Left ventricle myocardium inferior (tissue), 1 donor: ENCODE data around the gene TTLL11. TPM values are rescaled to one million over a fixed set of nuclear protein-coding genes. Genes with fewer than 3 reads are reported as not detected.

Source experiments
- DNase-seq: peaks from one replicate; pipeline ENCODE4 v3.0.0-alpha.2; 2020
- H3K27ac ChIP-seq: fragments of 200-600 bp; replicated peaks from 2 replicates; pipeline ENCODE4 v1.8.0; 2021
- H3K27me3 ChIP-seq: fragments of 200-600 bp; 2 replicates; pipeline ENCODE4 v1.8.0; 2021; ENCODE audit warnings: low read depth
- H3K36me3 ChIP-seq: fragments of 200-600 bp; 2 replicates; pipeline ENCODE4 v1.8.0; 2021
- H3K4me1 ChIP-seq: fragments of 200-600 bp; 2 replicates; pipeline ENCODE4 v1.8.0; 2021
- H3K4me3 ChIP-seq: fragments of 200-600 bp; 2 replicates; pipeline ENCODE4 v1.8.0; 2021; ENCODE audit warnings: mild to moderate bottlenecking, moderate library complexity
- H3K9me3 ChIP-seq: fragments of 200-600 bp; replicated peaks from 2 replicates; pipeline ENCODE4 v1.8.0; 2021
- intact Hi-C: fragments of 100-400 bp; cut with micrococcal nuclease; formaldehyde crosslinking; loops from one replicate; pipeline ENCODE4 v1.11.0; 2022
- total RNA-seq: library from RNA; stranded (reverse); fragmentation: NEBNext Ultra II Directional; extraction: Animal tissue kit (Norgen Biotek cat#: 25700); gene quantifications from one replicate; pipeline ENCODE4 v1.2.1, GENCODE V29; 2021
- TF ChIP-seq, protein P1 (sequence below): fragments of 200-600 bp; IDR thresholded peaks from 2 replicates; pipeline ENCODE4 v1.8.0; 2021; ENCODE audit warnings: antibody characterized with exemption, mild to moderate bottlenecking, borderline replicate concordance
- donor health status: DM: no; HTN: yes; CAD: no; lungs with severe emphysema.

The TTLL11 gene
- total RNA-seq, 1 donor from 2014 or later, result 7.3 TPM

DNA sequence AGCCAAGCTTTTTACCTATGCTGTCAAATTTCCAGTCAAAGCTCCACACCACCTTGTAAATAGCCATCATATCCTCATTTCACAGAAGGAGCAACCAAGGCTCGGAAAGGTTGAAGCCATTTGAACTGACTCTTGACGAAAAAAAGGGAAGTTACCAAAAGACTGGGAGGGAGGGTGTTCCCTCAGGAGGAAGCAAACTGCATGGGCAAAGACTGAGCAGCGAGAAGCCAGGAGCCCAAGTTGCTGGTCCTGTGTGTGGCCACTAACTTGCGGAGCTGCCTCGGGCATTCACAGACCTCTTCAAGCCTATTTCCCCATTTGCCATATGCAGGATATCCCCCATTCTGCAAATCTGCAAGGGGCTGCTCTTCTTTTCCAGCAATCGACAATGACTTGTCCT lies 37.4 kb downstream of the TTLL11 start:
- intact Hi-C loops, result no loop called here
- TF ChIP-seq, protein P1, sequence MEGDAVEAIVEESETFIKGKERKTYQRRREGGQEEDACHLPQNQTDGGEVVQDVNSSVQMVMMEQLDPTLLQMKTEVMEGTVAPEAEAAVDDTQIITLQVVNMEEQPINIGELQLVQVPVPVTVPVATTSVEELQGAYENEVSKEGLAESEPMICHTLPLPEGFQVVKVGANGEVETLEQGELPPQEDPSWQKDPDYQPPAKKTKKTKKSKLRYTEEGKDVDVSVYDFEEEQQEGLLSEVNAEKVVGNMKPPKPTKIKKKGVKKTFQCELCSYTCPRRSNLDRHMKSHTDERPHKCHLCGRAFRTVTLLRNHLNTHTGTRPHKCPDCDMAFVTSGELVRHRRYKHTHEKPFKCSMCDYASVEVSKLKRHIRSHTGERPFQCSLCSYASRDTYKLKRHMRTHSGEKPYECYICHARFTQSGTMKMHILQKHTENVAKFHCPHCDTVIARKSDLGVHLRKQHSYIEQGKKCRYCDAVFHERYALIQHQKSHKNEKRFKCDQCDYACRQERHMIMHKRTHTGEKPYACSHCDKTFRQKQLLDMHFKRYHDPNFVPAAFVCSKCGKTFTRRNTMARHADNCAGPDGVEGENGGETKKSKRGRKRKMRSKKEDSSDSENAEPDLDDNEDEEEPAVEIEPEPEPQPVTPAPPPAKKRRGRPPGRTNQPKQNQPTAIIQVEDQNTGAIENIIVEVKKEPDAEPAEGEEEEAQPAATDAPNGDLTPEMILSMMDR, result no peak
- no peaks in the 10 kb centered on the region for H3K9me3 ChIP-seq
- no peaks in the 10 kb centered on the region for H3K27me3 ChIP-seq
- DNase-seq, result no peak
- no peak overlapping the region for H3K27ac ChIP-seq
- H3K36me3 ChIP-seq, result no peaks in the 10 kb centered on the region
- no peak overlapping the region for H3K4me3 ChIP-seq
- no peaks in the 10 kb centered on the region for H3K4me1 ChIP-seq

DNA sequence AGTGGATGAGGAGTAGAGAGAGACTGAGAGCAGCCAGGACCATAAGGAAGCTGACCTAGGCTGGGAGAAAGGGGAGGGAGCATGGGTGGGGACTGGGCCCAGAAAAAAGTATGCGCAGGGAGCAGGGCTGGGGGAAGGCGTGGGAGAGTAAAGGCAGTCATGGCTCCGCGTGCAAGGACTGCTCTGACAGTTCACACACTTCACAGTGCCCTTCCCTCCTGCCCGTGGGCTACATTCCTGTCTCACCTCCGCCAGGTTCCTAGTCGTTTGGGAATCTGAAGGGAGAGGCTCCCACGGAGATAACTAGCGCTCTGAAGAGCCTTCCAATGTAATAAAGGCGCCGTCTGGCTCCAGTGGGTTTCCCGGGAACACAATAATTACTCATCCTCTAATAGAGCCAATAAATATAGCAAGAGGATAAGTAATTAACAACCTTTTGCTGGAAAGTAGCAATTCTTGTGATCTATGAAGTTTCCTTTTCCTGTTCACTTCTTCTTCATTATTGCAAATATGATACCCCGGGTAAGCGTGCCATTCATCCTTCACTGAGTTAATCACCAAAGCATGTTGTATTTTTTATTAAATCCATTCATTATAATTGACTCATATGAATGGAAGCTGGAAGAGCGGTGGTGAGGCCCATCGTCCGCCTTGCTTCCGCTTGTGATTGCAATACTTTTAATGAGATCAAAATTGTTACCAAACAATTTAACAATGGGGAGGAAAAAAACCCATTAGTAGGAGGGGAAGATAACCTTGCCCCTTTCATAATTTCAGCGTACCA lies 39.3 kb downstream of the TTLL11 start:
- Histone ChIP-seq H3K4me3 (no peak overlapping the region), H3K36me3 (no peaks in the 10 kb centered on the region), H3K27ac (no peak overlapping the region), H3K4me1 (no peaks in the 10 kb centered on the region), H3K27me3 (no peaks in the 10 kb centered on the region), H3K9me3 (no peaks in the 10 kb centered on the region)
- intact Hi-C loops, result no loop called here
- TF ChIP-seq, protein P1, result no peak
- no peak for DNase-seq

- Histone ChIP-seq H3K4me3 (no peak overlapping the region), H3K9me3 (no peaks in the 10 kb centered on the region), H3K27me3 (no peaks in the 10 kb centered on the region), H3K4me1 (no peaks in the 10 kb centered on the region), H3K27ac (no peak overlapping the region), H3K36me3 (no peaks in the 10 kb centered on the region)
- no peak for DNase-seq
- intact Hi-C loops, result no loop called here
- TF ChIP-seq, protein P1, result no peak
Measured at GRCh38 chr9:122053064-122053463, 40.0 kb downstream of the TTLL11 start.

DNA sequence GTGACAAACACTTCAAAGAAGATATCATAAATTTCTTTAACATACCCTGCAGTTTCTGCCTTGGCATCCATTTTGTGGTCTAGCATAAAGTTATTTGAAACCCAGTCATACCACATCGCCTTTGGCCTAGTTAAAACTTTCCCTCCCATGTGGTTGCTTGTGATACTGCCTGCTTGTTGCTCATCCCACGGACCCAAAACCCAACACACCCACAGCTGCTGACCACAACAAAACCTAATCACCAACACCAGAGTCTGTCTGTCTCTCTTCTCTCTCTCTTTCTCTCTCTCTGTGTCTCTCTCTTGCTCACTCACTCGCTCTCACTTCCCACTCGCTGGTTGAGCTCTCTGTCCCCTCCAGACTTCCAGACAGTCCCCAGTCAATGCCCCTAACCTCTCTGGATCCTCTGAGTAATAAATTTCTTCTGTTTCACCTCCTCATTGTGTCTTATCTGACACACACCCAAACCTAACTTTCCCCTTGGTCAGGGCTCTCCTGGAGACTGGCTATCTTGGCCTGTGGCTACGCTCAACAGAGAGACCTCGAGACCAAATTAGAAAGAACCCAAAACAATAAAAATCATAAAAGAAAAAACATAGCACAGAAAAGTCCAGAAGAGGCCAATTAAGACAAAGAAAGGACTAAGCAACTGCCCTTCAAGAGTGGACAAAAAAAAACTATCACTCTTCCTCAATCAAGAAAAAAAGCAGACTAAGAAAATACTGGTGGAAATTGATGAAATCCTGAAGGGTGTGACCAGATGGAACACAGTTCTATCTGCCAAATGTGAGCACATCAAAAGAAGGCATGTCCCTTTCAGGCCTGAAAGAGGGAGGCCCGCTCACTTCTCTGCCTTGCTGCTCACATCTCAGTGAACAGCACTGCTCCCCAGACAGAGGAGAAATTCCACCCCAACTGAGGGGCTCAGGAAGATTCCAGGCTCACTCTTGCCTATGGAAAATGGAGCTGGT lies 41.5 kb downstream of the TTLL11 start:
- Histone ChIP-seq H3K27ac (no peak overlapping the region), H3K4me1 (no peaks in the 10 kb centered on the region)
- intact Hi-C loops, result no loop called here

GRCh38 chr9:122050167-122050566 lies 42.9 kb downstream of the TTLL11 start:
- no peak overlapping the region for H3K27ac ChIP-seq

More for the DNA sequence above, 41.5 kb downstream of the TTLL11 start:
- TF ChIP-seq, protein P1, result no peak
- Histone ChIP-seq H3K9me3 (no peaks in the 10 kb centered on the region), H3K36me3 (no peaks in the 10 kb centered on the region), H3K4me3 (no peak overlapping the region), H3K27me3 (no peaks in the 10 kb centered on the region)
- DNase-seq, result no peak

More at GRCh38 chr9:122050167-122050566, 42.9 kb downstream of the TTLL11 start:
- Histone ChIP-seq H3K4me3 (no peak overlapping the region), H3K9me3 (peaks cover 6% of the 10 kb centered on the region), H3K36me3 (no peaks in the 10 kb centered on the region), H3K4me1 (no peaks in the 10 kb centered on the region), H3K27me3 (no peaks in the 10 kb centered on the region)
- DNase-seq, result no peak
- intact Hi-C loops, result no loop called here
- TF ChIP-seq, protein P1, result no peak
